IPS-NIHi7 (cell line): Measurements from ENCODE around the gene CNTNAP2.

ENCODE experiments used
- DNase-seq: peaks from one replicate; pipeline ENCODE4 v3.0.0; 2012; ENCODE audit warnings: mixed read lengths; ENCODE audit errors: extremely low spot score

CNTNAP2 gene

DNA sequence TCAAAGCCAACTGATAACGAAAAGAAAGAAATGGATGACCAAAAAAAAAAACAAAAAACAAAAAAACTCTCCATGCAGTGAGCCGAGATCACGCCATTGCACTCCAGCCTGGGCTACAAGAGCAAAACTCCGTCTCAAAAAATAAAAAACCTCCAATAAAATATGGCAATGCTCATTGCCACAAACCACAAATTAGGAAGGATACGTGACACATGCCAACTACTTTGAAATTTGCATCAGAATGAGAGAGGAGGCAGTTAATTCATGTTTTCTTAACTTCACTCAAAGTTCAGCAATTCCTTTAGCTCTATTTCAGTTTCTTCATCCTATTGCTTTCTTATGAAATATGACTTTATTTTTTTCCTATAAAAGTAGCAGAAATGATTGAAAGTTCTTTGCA is 2075.9 kb downstream of the CNTNAP2 start:
- no peak for DNase-seq

DNA sequence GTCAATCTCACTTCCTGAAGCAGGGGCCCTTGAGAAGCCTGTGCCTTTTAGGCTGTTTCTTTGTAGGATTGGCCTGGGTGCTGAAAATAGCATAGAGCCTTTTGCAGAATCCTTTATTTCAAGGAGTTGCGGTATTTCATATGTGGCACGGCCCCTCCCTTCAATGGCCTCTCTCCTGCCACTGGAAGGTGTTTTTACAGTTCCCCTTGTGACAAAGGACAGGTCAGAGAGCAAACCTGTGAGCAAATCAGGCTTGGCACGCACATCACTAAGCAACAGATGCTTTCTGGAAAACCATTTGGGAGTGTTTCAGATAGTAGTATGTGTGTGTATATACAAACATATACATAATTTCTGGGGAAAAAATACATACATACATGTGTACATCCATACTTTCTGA is 2085.4 kb downstream of the CNTNAP2 start:
- no peak for DNase-seq

DNA sequence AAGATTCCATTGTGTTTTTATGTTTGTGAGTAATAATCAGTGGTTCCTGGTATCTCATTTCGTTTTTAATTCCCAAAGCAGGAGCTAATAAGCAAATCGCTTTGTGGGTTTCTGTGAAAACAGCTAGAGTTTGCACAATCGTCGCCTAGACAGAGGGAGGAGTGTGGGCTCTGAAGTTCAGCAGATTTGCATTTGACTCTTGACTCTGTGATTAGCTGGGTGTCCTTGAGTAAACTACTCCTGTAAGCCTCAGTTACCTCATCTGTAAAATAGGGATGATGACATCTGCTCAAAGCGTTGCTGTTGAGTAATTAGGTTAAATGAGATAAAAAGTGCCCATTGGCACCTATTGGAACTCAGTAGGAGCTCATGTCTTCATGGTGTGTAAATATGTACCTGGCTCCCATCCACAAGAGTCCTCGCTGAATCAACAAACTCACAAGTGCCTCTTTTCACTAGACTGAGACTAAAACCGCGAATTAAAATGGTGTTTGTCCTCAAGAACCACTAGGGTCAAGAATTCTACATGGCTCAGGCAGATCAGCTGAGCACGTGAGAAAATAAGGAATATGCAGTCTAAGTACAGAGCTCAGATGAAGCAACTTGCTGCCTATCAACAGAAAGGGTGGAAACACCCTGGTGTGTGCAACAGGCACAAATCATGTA is 2088.2 kb downstream of the CNTNAP2 start:
- DNase-seq, result no peak

DNA sequence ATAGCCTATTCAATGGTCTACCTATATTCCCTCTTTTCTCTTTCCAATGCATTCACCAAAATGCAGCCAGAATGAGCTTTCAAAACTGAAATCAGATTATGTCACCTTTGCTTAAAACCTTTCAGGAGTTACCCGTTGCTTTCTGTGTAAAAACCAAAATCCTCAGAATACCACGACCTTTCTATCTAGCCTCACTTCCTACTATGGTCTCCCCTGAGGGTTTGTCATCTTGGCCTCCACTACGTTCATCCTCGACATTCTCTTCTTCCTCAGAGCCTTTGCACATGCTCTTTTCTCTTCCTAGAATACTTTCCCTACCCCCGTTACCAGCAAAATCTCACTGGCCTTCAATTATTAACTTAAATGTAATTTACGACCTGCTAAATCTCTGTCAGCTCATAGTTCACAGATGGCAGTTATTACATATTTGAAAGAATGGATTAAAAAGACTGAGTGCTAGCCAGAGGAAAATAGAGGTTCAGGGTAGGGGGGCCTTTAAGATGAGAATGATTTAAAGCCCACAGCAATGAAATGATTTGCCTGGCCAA is 2093.1 kb downstream of the CNTNAP2 start:
- no peak for DNase-seq

DNA sequence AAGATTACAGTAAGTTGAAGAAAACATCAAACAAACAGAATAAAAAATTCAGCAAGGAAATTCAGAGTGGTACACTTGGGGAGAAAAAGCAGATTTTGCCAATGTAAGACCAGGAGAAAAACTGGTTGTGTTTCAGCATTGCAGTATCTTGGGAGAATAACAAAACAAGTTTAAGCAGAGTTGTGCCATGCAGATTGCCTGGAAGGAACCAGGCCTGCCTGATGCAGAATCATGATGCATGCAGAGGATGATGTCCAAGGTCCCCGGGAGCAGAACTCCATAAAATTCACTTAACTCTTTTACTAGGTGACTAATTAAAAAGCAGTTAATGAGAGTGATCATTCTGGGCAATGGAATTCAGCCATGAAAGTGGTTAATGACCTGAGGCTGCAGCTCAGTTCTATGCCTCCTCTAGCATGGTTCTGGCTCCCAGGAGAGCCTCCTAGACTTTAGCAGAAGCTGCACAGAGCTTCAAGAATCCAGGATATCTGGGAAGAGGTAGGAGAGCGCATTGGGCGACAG is 2094.3 kb downstream of the CNTNAP2 start:
- DNase-seq, result no peak

DNA sequence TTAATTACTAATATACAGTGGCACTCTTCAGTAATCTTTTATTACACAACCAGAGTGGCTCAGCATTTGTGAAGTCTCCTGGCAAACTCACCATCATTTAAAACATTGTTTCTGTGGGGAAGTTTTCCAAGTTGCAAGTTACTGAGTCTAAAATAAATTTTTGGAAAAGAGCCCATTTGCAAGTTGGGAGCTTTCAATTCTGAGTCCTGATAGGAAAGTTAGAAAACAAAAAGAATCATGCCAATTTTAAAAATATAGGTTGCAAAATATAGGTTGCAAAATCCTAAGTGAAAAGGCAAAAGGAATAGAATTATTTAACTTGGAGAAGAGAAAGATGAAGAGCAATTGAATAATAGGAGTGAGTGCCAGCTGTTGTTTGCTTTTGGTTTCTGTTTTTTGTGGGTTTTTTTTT is 2095.1 kb downstream of the CNTNAP2 start:
- no peak for DNase-seq

DNA sequence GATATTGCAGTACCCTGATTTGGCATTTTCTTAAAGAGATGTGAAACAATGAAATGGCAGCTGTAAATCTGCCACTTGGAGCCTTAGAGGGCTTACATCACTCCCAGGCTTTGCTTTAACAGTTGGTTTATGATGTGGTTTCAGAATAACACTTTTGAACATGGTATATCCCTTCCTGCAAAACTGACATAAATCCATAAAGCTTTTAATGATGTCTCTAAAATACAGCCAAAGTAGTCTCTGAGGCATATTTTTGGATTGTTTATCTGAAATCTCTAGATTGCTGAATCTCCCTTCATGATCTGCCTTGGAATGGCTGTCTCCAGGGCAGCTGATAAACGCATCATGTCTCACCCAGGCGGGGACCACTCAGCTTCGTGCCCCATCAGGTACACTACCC is 2096.1 kb downstream of the CNTNAP2 start:
- no peak for DNase-seq

DNA sequence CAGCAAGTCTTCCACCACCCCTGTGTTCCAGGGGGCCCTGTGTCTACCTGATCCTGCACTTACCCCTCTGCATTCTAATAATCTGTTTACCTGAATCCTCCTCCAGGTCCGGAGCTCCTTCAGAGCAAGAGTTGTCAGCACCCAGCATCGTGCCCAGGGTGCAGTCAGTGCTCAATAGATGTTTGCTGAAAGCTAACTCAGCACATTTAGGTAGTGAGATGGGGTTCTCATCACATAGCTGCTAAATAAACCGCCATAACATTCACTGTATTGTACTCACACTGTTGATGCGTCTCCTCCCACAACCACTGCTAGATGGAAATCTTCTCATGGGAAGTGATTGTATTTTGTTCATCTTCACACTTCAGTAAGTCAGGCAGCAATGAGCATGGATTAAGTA is 2097.5 kb downstream of the CNTNAP2 start:
- no peak for DNase-seq

DNA sequence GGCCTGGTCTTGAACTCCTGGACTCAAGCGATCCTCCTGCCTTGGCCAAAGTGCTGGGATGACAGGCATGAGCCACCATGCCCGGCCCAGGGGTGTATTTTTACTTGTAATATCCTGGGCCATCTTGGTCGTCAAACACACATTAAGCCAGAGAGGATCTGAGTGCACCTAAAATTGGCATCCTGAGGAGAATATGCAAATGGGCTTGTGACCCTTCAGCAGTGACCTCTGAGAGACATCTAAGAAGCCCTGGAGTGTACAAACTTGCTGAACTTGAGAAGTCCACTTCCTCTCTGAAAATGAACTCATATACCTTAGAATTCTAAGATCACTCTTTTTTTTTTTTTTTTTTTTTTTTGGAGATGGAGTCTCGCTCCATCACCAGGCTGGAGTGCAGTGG is 2102.0 kb downstream of the CNTNAP2 start:
- DNase-seq, result no peak

DNA sequence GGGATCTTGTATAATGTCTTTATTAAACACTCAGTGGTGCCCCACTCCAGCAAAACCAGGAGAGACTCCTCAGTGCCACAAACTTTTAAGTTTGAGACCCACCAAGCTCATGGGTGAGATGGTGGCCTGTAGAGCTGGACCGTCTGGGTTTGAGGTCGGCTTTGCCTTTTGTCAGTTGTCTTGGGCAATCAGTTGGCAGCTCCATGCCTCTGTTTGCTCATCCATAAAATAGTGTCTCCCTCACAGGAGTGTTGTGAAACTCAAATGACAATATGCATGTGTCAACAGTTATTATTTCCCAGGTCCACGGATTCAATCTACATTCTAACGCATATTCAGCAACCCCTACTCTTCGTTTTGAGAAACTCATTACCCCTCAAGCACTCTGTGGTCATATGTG is 2106.1 kb downstream of the CNTNAP2 start:
- DNase-seq, result no peak

DNA sequence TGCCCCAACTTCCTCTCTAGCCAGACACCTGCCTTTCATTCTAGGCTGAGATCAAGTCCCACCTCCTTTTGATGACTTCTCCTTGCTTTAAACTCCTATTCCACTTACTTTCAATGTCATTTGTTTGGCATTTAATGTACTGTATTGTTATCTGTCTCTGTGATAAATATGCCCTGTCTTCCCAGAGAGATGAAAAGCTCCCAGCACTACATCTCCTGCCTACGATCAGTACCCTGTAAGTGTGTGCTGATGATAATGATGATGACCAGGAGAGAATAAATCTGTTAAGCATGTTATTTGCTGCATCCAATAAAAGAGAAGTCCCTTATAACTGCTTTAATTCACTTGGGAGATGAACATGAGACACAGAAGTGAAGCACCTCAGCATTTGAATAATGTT is 2106.6 kb downstream of the CNTNAP2 start:
- DNase-seq, result no peak

DNA sequence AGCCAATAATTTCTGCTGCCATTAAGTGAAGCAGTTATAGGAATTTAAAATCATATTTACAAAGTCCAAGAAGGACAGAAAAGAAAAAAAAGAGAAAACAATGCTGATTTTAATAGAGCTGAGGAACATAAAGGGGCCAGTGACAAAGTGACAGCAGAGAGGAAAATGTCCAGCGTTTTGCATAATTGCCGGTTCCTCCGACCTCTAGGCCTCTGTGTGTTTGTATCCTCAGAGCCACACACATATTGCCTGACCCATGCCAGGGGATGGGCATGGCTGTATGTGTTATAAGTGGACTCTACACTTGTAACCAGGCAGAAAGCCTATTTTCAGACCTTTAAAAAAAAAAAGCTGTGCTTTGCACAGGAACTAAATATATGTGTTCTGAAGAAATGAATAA is 2107.1 kb downstream of the CNTNAP2 start:
- no peak for DNase-seq

DNA sequence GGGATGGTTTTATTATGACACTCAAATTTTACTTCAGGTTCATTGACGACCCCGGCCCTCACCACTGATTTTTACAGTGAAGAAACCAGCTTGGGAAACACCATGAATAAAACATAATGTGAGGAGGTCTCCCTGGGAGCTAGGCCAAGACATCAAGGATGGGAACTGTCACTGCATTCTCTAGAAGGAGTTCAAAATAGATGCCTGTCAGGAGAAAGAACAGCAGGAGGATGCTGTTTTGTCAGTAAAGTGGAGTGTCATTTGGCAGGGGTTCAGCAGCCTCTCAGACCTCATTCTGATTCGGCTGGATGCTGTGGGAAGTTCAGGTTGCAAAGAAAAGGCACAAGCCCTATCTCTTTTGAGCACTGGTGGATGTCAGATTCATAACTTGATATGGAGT is 2113.7 kb downstream of the CNTNAP2 start:
- no peak for DNase-seq

DNA sequence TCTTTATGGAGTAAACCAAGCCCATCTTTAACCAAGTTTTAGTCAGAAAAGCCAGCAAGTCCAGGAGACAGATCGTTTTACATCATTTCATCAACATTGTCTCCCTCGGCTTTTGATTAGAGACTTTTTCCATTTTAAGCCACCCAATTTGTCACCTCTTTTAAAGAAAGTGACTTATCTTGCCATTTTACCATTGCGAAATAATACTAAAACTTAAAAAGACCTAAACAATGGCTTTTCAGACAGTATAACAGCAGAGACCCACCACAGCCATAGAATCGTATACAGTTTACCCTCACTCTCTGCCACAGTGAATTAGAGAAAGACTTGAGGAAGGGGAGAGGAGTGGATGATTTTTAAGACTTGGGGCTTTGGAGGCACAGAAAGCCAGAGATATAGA is 2114.3 kb downstream of the CNTNAP2 start:
- no peak for DNase-seq

DNA sequence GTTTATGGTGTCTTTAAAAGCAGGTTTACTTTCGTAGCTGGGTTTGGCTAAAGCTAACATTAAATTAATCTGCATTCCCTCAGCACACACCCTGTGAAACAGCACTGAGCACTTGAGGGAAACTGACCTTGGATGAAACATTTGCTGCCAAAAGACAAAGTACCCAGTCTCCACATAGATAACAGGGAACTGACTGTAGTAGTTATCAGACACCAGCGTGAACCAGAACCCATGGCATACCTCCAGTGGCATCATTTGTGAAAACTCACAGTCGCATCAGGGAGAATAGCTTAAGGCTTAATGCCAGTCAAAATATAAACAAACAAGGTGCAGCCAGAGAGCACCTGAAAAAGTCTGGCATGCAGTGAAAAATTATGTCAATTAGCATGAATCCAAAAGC is 2116.2 kb downstream of the CNTNAP2 start:
- no peak for DNase-seq

DNA sequence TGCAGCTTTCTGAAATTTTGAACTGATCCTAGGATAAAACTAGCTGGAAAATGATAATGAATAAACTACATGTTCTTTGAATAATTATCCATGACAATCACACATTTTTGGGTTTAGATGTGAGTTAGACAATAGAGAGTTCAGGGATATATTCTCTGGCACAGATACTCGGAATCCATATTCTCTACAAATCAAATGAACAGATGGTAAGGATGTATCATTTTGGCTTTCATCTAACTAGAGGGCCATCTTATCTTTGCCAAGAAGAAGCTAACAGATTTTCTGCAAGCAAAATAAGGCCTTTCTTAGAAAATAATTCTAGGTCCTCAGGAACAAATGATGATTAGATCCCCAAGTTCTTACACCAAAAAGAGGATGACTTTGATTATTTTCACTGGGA is 2118.1 kb downstream of the CNTNAP2 start:
- no peak for DNase-seq

DNA sequence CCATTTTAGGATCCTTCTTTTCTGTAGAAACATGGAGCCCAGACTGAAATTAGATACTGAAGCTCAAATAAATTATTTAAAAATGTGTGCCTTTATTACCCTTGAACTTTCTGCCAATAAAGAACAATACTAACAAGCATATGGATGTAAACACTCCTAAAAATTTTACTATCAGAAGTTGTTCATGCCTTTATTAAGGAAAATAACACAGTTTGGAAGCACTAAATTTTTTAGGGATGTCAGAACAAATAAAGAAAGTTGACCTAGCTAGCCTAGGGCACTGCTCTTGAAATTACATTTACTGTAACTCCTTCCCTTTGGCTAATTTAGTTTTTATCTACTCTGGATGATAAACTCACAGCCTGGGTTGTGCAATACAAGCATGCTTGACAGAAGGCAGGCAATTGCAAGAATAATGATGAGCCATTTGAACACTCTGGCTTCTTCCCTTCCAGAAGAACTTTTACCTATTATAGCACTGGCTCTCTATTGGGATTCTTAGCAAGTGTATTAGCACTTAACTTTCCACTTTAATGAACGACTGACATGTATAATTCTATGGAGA is 2122.2 kb downstream of the CNTNAP2 start:
- no peak for DNase-seq

DNA sequence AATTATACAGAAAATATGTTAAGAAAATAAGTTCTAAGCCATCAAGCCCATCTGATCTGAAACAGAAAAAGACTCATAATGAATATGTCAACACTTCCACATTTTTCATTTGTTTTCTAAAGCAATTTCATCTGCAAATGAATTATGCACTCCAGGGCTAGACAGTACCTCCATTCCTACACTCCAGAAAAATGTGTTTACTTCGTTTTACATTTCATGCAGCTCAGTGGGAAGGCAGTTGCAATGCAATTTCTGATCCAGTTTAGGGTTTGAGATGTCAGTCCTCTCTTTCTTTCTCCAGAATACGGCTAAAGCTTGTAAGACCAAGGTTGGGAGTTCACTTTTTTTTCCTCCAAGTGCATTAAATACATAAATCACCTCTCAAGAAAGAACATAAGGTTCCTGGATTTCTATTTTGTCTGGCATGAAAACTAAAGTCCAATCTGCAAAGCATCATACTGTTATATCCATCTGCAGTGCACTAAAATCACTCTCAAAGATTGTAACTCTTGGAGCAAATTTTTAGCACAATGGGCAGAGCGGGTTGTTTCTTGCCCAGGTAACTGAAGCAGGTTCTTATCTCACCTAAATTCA is 2125.2 kb downstream of the CNTNAP2 start:
- no peak for DNase-seq

DNA sequence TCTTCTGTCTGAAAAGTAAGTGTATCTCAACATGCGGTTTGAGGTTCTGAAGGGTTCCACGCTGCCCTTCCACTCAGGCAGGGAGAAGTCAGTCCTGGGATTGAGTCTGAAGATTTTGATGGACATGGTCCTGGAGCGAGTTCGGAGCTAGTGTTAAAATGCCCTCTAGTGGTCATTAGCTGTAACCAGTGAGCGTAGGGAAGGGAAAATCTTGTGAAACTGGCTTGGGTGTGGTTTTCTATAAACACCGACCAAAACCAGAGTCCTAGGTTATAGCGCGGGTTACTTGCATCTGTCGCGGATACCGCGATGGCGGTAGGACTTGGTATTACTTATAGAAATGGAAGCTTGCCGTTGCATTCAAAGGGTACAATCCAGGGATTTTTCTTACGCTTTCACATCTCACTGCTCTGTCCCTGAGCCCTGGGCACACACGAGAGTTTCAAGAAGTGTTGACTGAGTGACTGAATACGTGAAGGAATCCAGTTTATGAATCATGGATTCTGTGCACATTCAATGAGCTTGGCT is 2125.8 kb downstream of the CNTNAP2 start:
- peak; percentile 84 for DNase-seq

DNA sequence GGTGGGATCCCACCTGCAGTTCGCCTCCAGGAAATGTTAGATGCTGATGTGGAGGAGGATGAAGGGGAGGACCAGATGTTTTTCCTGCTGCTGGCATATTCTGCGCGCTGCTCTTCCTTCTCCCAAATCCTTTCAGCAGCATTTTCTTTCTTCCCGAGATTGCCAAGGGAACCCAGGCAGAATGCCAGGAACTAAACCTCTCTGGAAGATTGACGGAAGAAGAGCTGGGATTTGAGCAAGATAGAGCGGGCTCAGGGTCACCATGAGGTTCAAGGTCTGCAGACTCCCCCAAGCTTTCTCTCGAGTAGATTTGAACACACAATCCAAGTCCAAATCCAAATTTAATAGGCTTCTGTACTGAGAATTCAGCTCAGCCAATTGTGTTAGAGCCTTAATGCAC is 2128.8 kb downstream of the CNTNAP2 start:
- no peak for DNase-seq

DNA sequence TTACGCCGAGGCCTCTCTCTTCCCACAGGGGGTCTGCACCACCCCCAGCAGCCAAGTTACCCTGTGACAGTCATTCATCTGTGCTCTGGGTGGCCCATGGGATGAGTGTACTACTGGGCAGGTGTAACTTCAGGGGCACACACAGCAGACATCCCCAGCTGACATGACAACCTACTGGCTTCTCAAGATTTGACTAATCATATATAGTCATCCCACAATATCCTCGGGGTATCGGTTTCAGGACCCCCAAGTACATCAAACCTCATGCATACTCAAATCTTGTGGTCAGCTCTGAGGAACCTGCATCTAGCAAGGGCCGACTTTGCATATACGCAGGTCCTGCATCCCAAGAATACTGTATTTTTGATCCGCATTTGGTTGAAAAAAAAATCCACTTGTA is 2137.0 kb downstream of the CNTNAP2 start:
- DNase-seq, result no peak

DNA sequence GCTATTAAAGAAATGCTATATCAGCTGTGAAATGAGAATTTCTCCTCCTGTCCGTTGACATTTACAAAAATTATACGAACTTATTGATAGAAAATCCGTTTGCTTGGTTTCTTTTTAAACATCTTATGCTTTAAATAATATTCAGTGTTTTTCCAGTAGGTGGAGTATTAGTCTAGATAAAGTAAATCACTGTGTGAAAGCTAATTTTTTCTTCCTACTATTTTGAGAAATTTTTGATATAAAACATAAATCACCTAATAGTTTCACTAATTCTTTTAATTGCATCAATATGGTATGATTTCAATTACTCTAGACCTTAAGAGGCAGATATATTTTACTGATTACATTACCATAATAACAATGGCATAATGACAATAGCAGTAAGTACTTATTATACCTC is 2138.7 kb downstream of the CNTNAP2 start:
- no peak for DNase-seq

DNA sequence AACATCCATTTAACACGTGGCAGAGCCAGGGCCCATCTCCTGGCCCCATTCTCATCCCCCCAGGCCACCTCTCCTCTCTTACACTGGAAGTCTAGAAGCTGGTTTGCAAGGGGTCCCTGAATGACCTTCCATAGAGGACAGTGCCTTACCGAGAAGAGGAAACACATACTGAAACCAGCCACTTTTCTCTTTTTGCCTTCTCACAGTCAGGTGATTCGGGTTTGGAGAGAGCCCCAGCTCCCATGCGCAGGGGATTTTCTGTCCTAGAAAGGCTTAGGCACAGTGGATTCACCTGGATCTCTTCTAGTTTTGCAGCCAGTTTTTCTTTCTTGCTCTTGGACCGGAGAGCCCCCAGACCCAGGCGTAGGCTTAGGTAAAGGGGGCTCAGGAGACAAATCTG is 2139.8 kb downstream of the CNTNAP2 start:
- DNase-seq, result no peak
